Liver (tissue), 3 donors: ENCODE measurements around the gene CAPN1.

Source experiments
- FOXA1 ChIP-seq: IDR thresholded peaks from 2 replicates; pipeline ENCODE4 v1.6.1; 2016; ENCODE audit warnings: antibody characterized with exemption
- GABPA ChIP-seq, 2 donors: IDR thresholded peaks in 1 of 2; conservative IDR thresholded peaks in 1 of 2; 2 replicates each; pipeline ENCODE4 v1.6.1; 2016; ENCODE audit warnings: antibody characterized with exemption in 2 of 2, mild to moderate bottlenecking in 1 of 2, moderate library complexity in 1 of 2
- JUND ChIP-seq, 2 donors: IDR thresholded peaks; 2 replicates each; pipeline ENCODE4 v1.6.1; 2016; ENCODE audit warnings: antibody characterized with exemption in 2 of 2
- YY1 ChIP-seq: IDR thresholded peaks from 2 replicates; pipeline ENCODE4 v1.6.1; 2016; ENCODE audit warnings: antibody characterized with exemption, mild to moderate bottlenecking
- TF ChIP-seq, protein P1 (sequence below): IDR thresholded peaks from 2 replicates; pipeline ENCODE4 v1.6.1; 2016; ENCODE audit warnings: antibody characterized with exemption
- TF ChIP-seq, protein P2 (sequence below): IDR thresholded peaks from 2 replicates; pipeline ENCODE4 v1.6.1; 2016; ENCODE audit warnings: antibody characterized with exemption
- TF ChIP-seq, protein P3 (sequence below): fragments of 150-350 bp; IDR thresholded peaks from 2 replicates; pipeline ENCODE4 v1.5.1; 2017; ENCODE audit warnings: improper control_type of control experiment, low read depth, low read length; ENCODE audit not compliant: missing input control
- donor health status: healthy.
- donor health status: healthy.

DNA sequence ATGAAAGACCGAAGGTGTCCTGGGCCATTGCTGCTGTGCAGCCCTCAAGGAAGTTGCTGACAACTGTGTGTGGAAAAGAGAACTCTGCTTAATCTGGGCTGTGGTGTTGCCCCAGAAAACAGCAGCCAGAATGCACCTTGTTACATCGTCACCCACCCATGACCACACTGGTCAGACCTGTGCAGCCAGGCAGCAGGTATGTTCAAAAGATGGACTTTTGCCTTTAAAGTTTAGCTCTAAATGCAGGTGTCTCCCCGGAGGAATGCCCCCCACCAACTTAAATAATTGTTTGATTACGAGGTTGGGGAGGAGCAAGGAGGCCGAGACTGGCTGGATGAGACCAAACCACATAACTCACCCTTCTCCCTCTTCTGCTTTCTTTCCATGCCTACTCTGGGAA, 64.8 kb downstream of the CAPN1 start:
- TF ChIP-seq, protein P1, sequence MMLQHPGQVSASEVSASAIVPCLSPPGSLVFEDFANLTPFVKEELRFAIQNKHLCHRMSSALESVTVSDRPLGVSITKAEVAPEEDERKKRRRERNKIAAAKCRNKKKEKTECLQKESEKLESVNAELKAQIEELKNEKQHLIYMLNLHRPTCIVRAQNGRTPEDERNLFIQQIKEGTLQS, result no peak
- TF ChIP-seq, protein P2, sequence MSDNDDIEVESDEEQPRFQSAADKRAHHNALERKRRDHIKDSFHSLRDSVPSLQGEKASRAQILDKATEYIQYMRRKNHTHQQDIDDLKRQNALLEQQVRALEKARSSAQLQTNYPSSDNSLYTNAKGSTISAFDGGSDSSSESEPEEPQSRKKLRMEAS, result no peak
- TF ChIP-seq, protein P3, sequence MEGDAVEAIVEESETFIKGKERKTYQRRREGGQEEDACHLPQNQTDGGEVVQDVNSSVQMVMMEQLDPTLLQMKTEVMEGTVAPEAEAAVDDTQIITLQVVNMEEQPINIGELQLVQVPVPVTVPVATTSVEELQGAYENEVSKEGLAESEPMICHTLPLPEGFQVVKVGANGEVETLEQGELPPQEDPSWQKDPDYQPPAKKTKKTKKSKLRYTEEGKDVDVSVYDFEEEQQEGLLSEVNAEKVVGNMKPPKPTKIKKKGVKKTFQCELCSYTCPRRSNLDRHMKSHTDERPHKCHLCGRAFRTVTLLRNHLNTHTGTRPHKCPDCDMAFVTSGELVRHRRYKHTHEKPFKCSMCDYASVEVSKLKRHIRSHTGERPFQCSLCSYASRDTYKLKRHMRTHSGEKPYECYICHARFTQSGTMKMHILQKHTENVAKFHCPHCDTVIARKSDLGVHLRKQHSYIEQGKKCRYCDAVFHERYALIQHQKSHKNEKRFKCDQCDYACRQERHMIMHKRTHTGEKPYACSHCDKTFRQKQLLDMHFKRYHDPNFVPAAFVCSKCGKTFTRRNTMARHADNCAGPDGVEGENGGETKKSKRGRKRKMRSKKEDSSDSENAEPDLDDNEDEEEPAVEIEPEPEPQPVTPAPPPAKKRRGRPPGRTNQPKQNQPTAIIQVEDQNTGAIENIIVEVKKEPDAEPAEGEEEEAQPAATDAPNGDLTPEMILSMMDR, result no peak
- TF ChIP-seq FOXA1, result no peak
- no peak for TF ChIP-seq YY1
- TF ChIP-seq JUND (IDR thresholded peaks at IDR 0.05), result no peak
- no peak for TF ChIP-seq GABPA (IDR thresholded peaks at IDR 0.05 in 1 of 2, conservative IDR thresholded peaks at IDR 0.05 in 1 of 2)
